Aorta (tissue), 5 donors: ENCODE data around the gene UBAP1. TPM values are rescaled to one million over a fixed set of nuclear protein-coding genes. Genes with fewer than 3 reads are reported as not detected.

Experiments used
- ATAC-seq: fragments of 200-7000 bp; cut with Tn5 transposase; one replicate; pipeline ENCODE4 v1.9.1; 2022; ENCODE audit warnings: moderate library complexity; ENCODE audit not compliant: low FRiP score
- DNase-seq, 2 donors: peaks; one replicate each; pipeline ENCODE4 v3.0.0-alpha.2; 2020
- H3K27ac ChIP-seq, 2 donors: one replicate each; pipeline ENCODE4 v1.5.1; 2013; ENCODE audit warnings: low read length in 2 of 2, mild to moderate bottlenecking in 2 of 2, moderate library complexity in 2 of 2, control low read depth in 1 of 2, inconsistent platforms in 1 of 2, low read depth in 1 of 2
- H3K27me3 ChIP-seq, 2 donors: one replicate each; pipeline ENCODE4 v1.6.1; 2013; ENCODE audit warnings: control low read depth in 1 of 2, low read length in 1 of 2, mild to moderate bottlenecking in 1 of 2, moderate library complexity in 1 of 2; ENCODE audit not compliant: insufficient read depth in 2 of 2, control insufficient read depth in 1 of 2
- H3K36me3 ChIP-seq, 2 donors: one replicate each; pipeline ENCODE4 v1.6.1; 2013; ENCODE audit warnings: control low read depth in 1 of 2, low read length in 1 of 2, mild to moderate bottlenecking in 1 of 2; ENCODE audit not compliant: insufficient read depth in 2 of 2, control insufficient read depth in 1 of 2
- H3K4me1 ChIP-seq, 2 donors: one replicate each; pipeline ENCODE4 v1.6.1; 2013; ENCODE audit warnings: low read length in 2 of 2, control low read depth in 1 of 2, mild to moderate bottlenecking in 1 of 2, moderate library complexity in 1 of 2; ENCODE audit not compliant: insufficient read depth in 2 of 2, control insufficient read depth in 1 of 2
- H3K4me3 ChIP-seq, 2 donors: one replicate each; pipeline ENCODE4 v1.5.1; 2013; ENCODE audit warnings: low read length in 2 of 2, control low read depth in 1 of 2, mild to moderate bottlenecking in 1 of 2
- H3K9me3 ChIP-seq: one replicate; pipeline ENCODE4 v1.6.1; 2013; ENCODE audit warnings: mild to moderate bottlenecking, low read length; ENCODE audit not compliant: control insufficient read depth
- WGBS, 2 donors: extraction: QIAGEN DNeasy Blood & Tissue Kit; methylation state at CpG; one replicate each; pipeline ENCODE4 v1.1.7; 2013; 5-methylcytosine and 5-hydroxymethylcytosine counted together
- intact Hi-C, 2 donors: fragments of 100-400 bp; cut with DNase I; formaldehyde crosslinking; loops; one replicate each; pipeline versions ENCODE4 v1.14.2 to v1.15.0; 2022
- polyA plus RNA-seq, 2 donors: library from polyadenylated mRNA; stranded (reverse); fragments of 200-250 nt; gene quantifications; one replicate each; pipeline ENCODE4 v1.2.3, GENCODE V29; 2013
- total RNA-seq, 2 donors: library from RNA; stranded (reverse); fragmentation: NEBNext Ultra II Directional; extraction: Animal tissue kit (Norgen Biotek cat#: 25700); gene quantifications; one replicate each; pipeline ENCODE4 v1.2.1, GENCODE V29; 2021
- donor health status: healthy with polysubstance abuse.
- donor health status: Bipolar disorder and iron deficiency.
- donor health status: DM: no; HTN: no; CAD: no.
- donor health status: DM: no; HTN: no; CAD: no.
- donor health status: DM: yes; HTN: yes; CAD: no.

The UBAP1 gene
- total and polyA plus RNA-seq, 4 donors, result 29.2 to 41.9 (median 34.4) TPM

DNA sequence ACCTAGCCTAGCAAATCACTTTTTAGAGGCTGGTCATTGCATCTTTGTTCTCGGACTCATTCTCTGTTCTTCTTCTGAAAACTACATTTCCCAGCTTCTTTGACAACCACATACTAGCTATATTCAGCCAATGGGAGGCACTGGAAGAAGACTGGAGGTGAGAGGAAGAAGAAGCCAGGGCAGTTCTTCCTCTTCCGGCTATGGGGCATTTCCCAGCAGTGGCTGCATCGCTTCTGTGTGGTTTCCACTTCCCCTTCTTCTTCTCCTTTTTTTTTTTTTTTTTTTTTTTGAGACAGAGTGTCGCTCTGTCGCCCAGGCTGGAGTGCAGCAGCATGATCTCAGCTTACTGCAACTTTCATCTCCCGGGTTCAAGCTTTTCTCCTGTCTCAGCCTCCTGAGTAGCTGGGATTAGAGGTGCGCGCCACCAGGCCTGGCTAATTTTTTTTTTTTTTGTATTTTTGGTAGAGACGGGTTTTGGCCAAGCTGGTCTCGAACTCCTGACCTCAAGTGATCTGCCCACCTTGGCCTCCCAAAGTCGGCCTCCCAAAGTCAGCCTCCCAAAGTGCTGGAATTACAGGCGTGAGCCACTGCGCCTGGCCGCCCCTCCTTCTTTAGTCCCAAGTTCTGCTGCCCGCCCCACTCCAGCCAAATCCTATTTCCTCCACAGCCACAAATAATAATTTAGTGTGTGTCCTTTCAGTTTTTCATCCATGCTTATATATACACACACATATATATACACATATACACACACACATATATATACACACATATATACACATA lies 6.9 kb upstream of the UBAP1 start:
- H3K4me3 ChIP-seq, result no peak overlapping the region
- no peaks in the 10 kb centered on the region for H3K36me3 ChIP-seq
- DNase-seq, result peak in 1 of 2 donors; percentile 70
- WGBS, 2 donors, result 93 to 94% methylated on average over 15 of the region's 15 CpGs
- H3K27ac ChIP-seq, result no peak overlapping the region
- H3K9me3 ChIP-seq, result no peaks in the 10 kb centered on the region
- H3K4me1 ChIP-seq, result no peaks in the 10 kb centered on the region
- ATAC-seq, result no peak
- H3K27me3 ChIP-seq, result no peaks in the 10 kb centered on the region
- intact Hi-C loops, result no loop called here

DNA sequence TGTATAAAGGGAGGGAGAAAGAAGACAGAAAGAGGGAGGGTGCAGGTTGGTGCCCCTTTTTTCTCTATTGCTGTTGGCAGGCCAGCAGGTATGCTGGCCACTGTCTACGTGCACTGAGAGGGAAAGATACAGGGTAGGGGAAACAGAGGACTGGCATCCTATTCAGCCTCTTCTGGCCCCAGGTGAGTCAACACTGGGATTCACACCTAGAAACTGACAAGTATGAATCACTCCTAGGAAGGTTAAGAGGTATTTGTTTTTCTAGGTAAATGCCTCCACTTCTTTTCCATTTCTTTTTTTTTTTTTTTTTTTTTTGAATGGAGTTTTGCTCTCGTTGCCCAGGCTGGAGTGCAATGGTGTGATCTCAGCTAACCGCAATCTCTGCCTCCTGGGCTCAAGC lies 2.8 kb upstream of the UBAP1 start:
- no peaks in the 10 kb centered on the region for H3K9me3 ChIP-seq
- H3K27me3 ChIP-seq, result no peaks in the 10 kb centered on the region
- no peak overlapping the region for H3K4me3 ChIP-seq
- H3K36me3 ChIP-seq, result no peaks in the 10 kb centered on the region
- intact Hi-C loops, result loop anchor here (5.0 kb wide), 3 partner anchors 49 to 129 kb away; partner anchors contain the start of genes DCAF12 (in 2 of the 2) and UBAP2 (in 1 of the 2)
- no peak overlapping the region for H3K27ac ChIP-seq
- ATAC-seq, result no peak
- WGBS, 2 donors, result 49 to 70% methylated on average over 3 of the region's 3 CpGs
- H3K4me1 ChIP-seq, result peaks cover 0 to 2% of the 10 kb centered on the region in 2 donors
- DNase-seq, result no peak

DNA sequence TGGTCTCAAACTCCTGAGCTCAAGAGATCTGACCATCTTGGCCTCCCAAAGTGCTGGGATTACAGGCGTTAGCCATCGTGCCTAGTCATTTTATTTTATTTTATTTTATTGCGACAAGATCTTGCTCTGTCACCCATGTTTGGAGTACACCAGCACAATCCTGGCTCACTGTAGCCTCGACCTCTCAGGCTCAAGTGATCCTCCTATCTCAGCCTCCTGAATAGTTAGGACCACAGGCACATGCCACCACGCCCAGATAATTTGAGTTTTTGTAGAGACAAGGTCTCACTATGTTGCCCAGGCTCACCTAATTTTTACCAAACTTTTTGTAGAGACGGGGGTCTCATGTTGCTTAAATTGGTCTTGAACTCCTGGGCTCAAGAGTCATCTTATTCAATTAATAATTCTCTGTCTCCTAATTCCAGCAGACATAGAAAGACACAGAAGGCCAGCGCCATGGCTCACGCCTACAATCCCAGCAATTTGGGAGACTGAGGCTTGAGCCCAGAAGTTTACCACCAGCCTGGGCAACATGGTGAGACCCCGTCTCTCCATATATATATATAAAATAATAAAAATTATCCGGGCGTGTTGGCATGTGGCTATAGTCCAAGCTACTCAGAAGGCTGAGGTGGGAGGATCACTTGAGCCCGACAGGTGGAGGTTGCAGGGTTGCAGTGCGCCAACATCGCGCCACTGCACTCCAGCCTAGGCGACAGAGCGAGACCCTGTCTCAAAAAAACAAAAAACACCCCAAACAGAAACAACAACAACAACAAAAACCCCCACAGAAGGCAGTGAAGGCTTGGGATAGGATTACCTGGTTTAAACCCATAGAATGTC lies 1.0 kb upstream of the UBAP1 start:
- DNase-seq (no peak), ATAC-seq (no peak)
- Histone ChIP-seq H3K4me1 (peaks cover 0 to 2% of the 10 kb centered on the region in 2 donors), H3K9me3 (no peaks in the 10 kb centered on the region), H3K27me3 (no peaks in the 10 kb centered on the region), H3K27ac (no peak overlapping the region), H3K4me3 (peak overlapping the region; percentile 66 to 70), H3K36me3 (no peaks in the 10 kb centered on the region)
- intact Hi-C loops, result loop anchor here (2.0 to 5.0 kb wide), 5 partner anchors 39 to 131 kb away; partner anchors contain the start of genes DCAF12 (in 2 of the 2) and UBAP2 (in 1 of the 2)
- 58 to 59% methylated on average over 17 of the region's 17 CpGs for WGBS, 2 donors

DNA sequence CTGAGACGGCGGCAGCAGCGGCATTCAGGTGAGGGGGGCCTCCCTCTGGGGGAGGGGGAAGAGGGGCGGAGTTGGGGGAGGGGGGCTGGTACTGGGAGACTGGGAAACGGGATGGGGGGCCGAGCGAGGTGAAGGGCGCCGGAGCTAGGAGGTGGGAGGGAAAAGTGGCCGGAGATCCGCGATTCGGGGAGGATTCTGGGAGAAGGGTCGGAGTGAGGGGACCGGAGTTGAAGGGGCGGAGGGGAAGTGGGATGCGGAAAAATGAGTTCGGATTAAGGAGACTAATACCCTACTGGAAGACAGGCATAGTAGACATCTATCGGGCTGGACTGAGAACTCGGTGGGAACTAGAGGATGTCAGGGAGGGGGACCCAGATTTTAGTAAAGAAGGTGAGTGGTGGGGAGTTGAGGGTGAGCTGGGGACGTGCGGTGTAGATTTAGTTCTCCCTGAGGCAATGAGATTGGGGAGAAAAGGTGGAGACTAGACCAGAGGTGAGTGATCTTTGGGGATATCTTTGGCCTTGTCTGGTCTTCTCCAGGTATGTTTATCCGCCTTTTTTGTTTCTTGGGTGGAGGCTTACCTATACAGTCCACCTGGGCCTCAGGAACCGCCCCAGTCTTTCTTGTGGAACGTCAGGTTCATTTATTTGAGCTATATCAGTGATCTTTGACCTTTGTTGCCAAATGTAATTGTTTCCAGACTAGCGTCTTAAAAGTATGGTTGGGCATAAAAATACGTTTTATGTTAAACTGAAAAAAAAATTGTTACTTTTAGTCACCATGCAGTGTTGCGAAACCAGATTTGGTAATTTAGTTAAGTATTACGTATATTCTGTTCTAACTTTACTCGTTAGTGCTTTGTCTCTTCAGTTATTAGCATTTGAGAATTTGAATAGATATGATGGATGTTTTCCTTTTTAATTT lies 632 bp downstream of the UBAP1 start:
- peak overlapping the region; percentile 68 to 79 for H3K4me3 ChIP-seq
- 3 to 4% methylated on average over 28 to 30 of the region's 30 CpGs for WGBS, 2 donors
- no peaks in the 10 kb centered on the region for H3K9me3 ChIP-seq
- no peak for DNase-seq
- peak; percentile 75 for ATAC-seq
- intact Hi-C loops, result loop anchor here (2.0 to 5.0 kb wide), 5 partner anchors 41 to 132 kb away; partner anchors contain the start of genes DCAF12 (in 2 of the 2) and UBAP2 (in 1 of the 2)
- H3K36me3 ChIP-seq, result no peaks in the 10 kb centered on the region
- no peaks in the 10 kb centered on the region for H3K27me3 ChIP-seq
- peaks cover 0 to 2% of the 10 kb centered on the region in 2 donors for H3K4me1 ChIP-seq
- H3K27ac ChIP-seq, result peak overlapping the region; percentile 19 to 70

DNA sequence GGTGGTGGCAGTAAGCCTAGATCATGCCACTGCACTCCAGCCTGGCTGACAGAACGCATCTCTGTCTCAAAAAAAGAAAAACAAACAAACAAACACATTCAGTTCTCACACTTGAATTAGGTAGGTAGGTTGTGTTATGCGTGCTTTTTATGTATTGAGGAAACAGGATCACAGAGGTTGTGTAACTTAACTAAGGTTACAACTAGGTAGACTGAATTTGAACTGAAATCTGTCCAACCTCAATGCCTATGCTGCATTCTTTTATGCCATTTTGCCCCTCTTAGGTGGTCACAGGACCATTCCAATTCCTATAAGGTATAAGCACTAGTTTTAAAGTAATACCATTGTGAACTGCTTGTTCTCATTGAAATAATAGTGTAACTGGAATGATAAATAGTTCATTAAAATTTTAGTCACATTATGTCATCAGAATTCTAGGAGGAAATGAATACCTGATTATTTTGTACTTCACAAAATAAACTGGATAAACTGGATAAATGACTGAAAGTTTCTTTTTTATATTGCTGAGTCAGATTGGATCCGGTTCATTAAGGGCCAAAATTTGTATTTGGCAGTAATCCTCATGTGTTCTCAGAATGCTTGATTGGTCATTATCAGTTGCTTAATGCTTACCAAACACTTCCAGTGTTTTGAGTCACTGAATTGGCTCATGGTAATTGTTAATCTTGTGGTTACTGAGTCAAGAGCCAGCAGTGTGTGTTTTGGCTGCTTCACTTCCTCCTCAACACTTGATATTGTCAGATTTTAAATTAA lies 7.1 kb downstream of the UBAP1 start:
- Histone ChIP-seq H3K4me3 (no peak overlapping the region), H3K9me3 (no peaks in the 10 kb centered on the region), H3K4me1 (no peaks in the 10 kb centered on the region), H3K27me3 (no peaks in the 10 kb centered on the region), H3K36me3 (no peaks in the 10 kb centered on the region), H3K27ac (no peak overlapping the region)
- intact Hi-C loops, result no loop called here
- peak in 1 of 2 donors; percentile 54 for DNase-seq
- WGBS, 2 donors, result 44 to 45% methylated on average over 3 of the region's 3 CpGs
- peak; percentile 93 for ATAC-seq

DNA sequence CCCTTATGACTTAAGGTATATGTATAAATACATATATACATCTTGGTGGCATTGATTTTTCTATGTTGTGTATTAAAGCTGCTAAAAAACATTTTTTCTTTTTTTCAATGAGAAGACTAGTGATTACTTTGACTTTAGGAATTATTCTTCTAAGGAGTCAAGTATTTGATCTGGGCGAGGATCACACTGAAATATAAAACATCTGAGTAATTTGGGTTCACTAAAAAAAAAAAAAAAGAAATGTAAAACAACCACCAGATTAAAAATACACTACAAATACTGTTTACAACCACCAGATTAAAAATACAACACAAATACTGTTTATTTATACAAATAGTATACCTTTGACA lies 9.0 kb downstream of the UBAP1 start:
- Histone ChIP-seq H3K27ac (no peak overlapping the region), H3K4me1 (peaks cover 0 to 7% of the 10 kb centered on the region in 2 donors), H3K4me3 (no peak overlapping the region), H3K36me3 (no peaks in the 10 kb centered on the region), H3K27me3 (no peaks in the 10 kb centered on the region), H3K9me3 (no peaks in the 10 kb centered on the region)
- intact Hi-C loops, result no loop called here
- DNase-seq (no peak), ATAC-seq (no peak)
- WGBS, 2 donors, result 77 to 81% methylated on average over 1 of the region's 1 CpG

DNA sequence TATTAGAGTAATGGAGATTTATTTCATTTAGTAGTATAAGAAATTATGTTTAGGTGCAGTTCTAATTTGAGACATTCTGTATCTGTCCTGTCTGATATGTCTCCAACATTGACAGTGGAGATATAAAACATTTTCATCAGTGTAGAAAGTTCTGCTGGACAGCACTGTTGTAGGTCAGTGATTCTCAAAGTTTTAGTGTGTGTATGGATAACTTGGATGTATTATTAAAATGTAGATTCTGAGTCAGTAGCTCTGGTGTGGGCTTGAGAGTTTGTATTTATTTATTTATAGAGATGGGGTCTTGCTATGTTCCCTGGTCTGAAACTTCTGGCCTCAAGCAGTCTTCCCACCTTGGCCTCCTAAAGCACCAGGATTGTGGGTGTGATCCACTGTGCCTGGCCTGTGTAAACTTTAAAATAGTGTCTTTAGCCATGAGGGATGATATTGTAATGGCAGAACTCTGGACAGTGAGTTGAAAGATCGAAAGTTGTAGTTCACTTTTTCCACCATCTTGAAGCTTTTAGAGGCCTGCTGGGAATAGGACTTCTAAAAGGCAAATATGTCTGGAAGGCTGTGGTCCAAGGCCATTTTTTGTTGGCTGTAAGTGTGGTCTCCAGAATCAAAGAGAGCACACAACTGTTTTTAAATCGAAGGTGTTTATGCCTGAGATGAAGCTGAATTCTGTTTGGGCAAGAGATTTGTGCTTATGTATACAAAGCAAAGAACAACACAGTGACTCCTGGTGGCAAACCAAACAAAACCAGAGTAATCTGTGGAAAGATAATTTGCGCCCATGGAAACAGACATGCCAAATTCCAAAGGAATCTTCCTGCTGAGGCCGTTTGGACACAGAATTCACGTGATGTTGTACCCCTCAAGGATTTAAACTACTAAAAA lies 12.4 kb downstream of the UBAP1 start:
- Histone ChIP-seq H3K27ac (no peak overlapping the region), H3K4me1 (peaks cover 0 to 7% of the 10 kb centered on the region in 2 donors), H3K9me3 (no peaks in the 10 kb centered on the region), H3K36me3 (no peaks in the 10 kb centered on the region), H3K27me3 (no peaks in the 10 kb centered on the region), H3K4me3 (no peak overlapping the region)
- DNase-seq, result no peak
- no peak for ATAC-seq
- intact Hi-C loops, result no loop called here
- 30 to 37% methylated on average over 5 of the region's 5 CpGs for WGBS, 2 donors
